ENCODE results near the gene IFNAR1. TPM values are rescaled to one million over a fixed set of nuclear protein-coding genes. Genes with fewer than 3 reads are reported as not detected.

The IFNAR1 gene
- total RNA-seq, 3 donors from 2014 or later (not counting 1 experiment from before 2014, with no cell fraction given) = 15.0 to 21.3 (median 19.3) TPM

GRCh38 chr21:33286600-33287456 lies 37.9 kb upstream of the IFNAR1 start:
- H3K27me3 Mint-ChIP-seq (ENCODE audit: low read depth in 2 of 2) = no peaks in the 10 kb centered on the region
- Histone ChIP-seq H3K27ac (ENCODE audit: low read length) (no peak overlapping the region), H3K4me3 (ENCODE audit: low read length) (no peak overlapping the region), H3K4me1 (ENCODE audit: control insufficient read depth, insufficient read depth, low read length) (no peaks in the 10 kb centered on the region), H3K27me3 (ENCODE audit: control insufficient read depth, insufficient read depth, low read length) (no peaks in the 10 kb centered on the region), H3K36me3 (ENCODE audit: control insufficient read depth, insufficient read depth, low read length) (peaks cover 65% of the 10 kb centered on the region), H3K9me3 (ENCODE audit: control insufficient read depth, insufficient read depth, low read length) (no peaks in the 10 kb centered on the region)
- H3K4me3 Mint-ChIP-seq = no peak overlapping the region
- no peaks in the 10 kb centered on the region for H3K36me3 Mint-ChIP-seq
- H3K4me1 Mint-ChIP-seq = peaks cover 6 to 22% of the 10 kb centered on the region in 2 donors
- 96% methylated on average over 14 of the region's 15 CpGs for WGBS (ENCODE audit: insufficient coverage)
- no peak for TF ChIP-seq CTCF (IDR thresholded peaks at IDR 0.05)
- ATAC-seq = no peak
- no peak for DNase-seq
- peak overlapping the region in 1 of 2 donors; percentile 53 for H3K27ac Mint-ChIP-seq
- H3K9me3 Mint-ChIP-seq = no peaks in the 10 kb centered on the region
- intact Hi-C loops (cut with micrococcal nuclease) = no loop called here

GRCh38 chr21:33289199-33289819 lies 35.5 kb upstream of the IFNAR1 start:
- H3K9me3 ChIP-seq (ENCODE audit: control insufficient read depth, insufficient read depth, low read length) = no peaks in the 10 kb centered on the region
- no peak for TF ChIP-seq CTCF (IDR thresholded peaks at IDR 0.05)
- no peaks in the 10 kb centered on the region for H3K9me3 Mint-ChIP-seq
- H3K4me1 ChIP-seq (ENCODE audit: control insufficient read depth, insufficient read depth, low read length) = peaks cover 19% of the 10 kb centered on the region
- no peaks in the 10 kb centered on the region for H3K36me3 Mint-ChIP-seq
- no peaks in the 10 kb centered on the region for H3K27me3 Mint-ChIP-seq (ENCODE audit: low read depth in 2 of 2)
- H3K27ac ChIP-seq (ENCODE audit: low read length) = no peak overlapping the region
- no peak overlapping the region for H3K4me3 Mint-ChIP-seq
- no peak for DNase-seq
- peaks cover 14 to 46% of the 10 kb centered on the region in 2 donors for H3K4me1 Mint-ChIP-seq
- ATAC-seq = no peak
- peaks cover 60% of the 10 kb centered on the region for H3K36me3 ChIP-seq (ENCODE audit: control insufficient read depth, insufficient read depth, low read length)
- intact Hi-C loops (cut with micrococcal nuclease) = no loop called here
- H3K4me3 ChIP-seq (ENCODE audit: low read length) = no peak overlapping the region
- peak overlapping the region in 1 of 2 donors; percentile 15 for H3K27ac Mint-ChIP-seq
- no peaks in the 10 kb centered on the region for H3K27me3 ChIP-seq (ENCODE audit: control insufficient read depth, insufficient read depth, low read length)
- 96% methylated on average over 11 of the region's 11 CpGs for WGBS (ENCODE audit: insufficient coverage)

- Histone ChIP-seq H3K4me1 (ENCODE audit: control insufficient read depth, insufficient read depth, low read length) (peaks cover 22% of the 10 kb centered on the region), H3K4me3 (ENCODE audit: low read length) (no peak overlapping the region), H3K27ac (ENCODE audit: low read length) (no peak overlapping the region), H3K27me3 (ENCODE audit: control insufficient read depth, insufficient read depth, low read length) (no peaks in the 10 kb centered on the region), H3K9me3 (ENCODE audit: control insufficient read depth, insufficient read depth, low read length) (no peaks in the 10 kb centered on the region), H3K36me3 (ENCODE audit: control insufficient read depth, insufficient read depth, low read length) (peaks cover 54% of the 10 kb centered on the region)
- DNase-seq = no peak
- H3K27me3 Mint-ChIP-seq (ENCODE audit: low read depth in 2 of 2) = no peaks in the 10 kb centered on the region
- H3K4me1 Mint-ChIP-seq = peaks cover 14 to 52% of the 10 kb centered on the region in 2 donors
- intact Hi-C loops (cut with micrococcal nuclease) = no loop called here
- H3K4me3 Mint-ChIP-seq = no peak overlapping the region
- no peak for TF ChIP-seq CTCF (IDR thresholded peaks at IDR 0.05)
- H3K36me3 Mint-ChIP-seq = no peaks in the 10 kb centered on the region
- H3K9me3 Mint-ChIP-seq = no peaks in the 10 kb centered on the region
- 97% methylated on average over 11 of the region's 11 CpGs for WGBS (ENCODE audit: insufficient coverage)
- H3K27ac Mint-ChIP-seq = no peak overlapping the region
- no peak for ATAC-seq
These were observed 34.3 kb upstream of the IFNAR1 start for GRCh38 chr21:33290441-33290840.
